Lower leg skin (tissue), 3 donors: ENCODE data around the gene JAG2.

Experiments
- CTCF ChIP-seq, 3 donors: fragments of 450-650 bp; IDR thresholded peaks; one replicate each; pipeline ENCODE4 v1.5.1; 2016; ENCODE audit warnings: antibody characterized with exemption in 3 of 3, mild to moderate bottlenecking in 3 of 3, moderate library complexity in 2 of 3
- POLR2A ChIP-seq, 2 donors: fragments of 450-650 bp; IDR thresholded peaks; one replicate each; pipeline ENCODE4 v1.6.1; 2016 to 2017; ENCODE audit warnings: antibody characterized with exemption in 2 of 2, mild to moderate bottlenecking in 1 of 2, moderate library complexity in 1 of 2

- TF ChIP-seq POLR2A (IDR thresholded peaks at IDR 0.05) (no peak), CTCF (IDR thresholded peaks at IDR 0.05) (no peak)
Observed at GRCh38 chr14:105165134-105165704, 3.4 kb downstream of the JAG2 start.
